Inferior parietal cortex (tissue), 1 donor: ENCODE measurements around the gene SLC38A2.
"Not testable (repeated sequence)": the region's sequence is repeated elsewhere in the genome, so short reads cannot be mapped to it uniquely, and the experiment has no call there.

ENCODE experiments used
- DNase-seq: peaks from one replicate; pipeline ENCODE4 v3.0.0-alpha.2; 2016; ENCODE audit errors: extremely low spot score

The SLC38A2 gene

GRCh38 chr12:46360908-46361666, 11.5 kb downstream of the SLC38A2 start:
- no peak for DNase-seq

GRCh38 chr12:46360370-46360769, 12.2 kb downstream of the SLC38A2 start:
- DNase-seq = no peak

- no peak for DNase-seq
Observed at GRCh38 chr12:46359667-46360280, 12.8 kb downstream of the SLC38A2 start.

GRCh38 chr12:46358791-46359666, 13.5 kb downstream of the SLC38A2 start:
- no peak for DNase-seq

GRCh38 chr12:46358325-46358700, 14.3 kb downstream of the SLC38A2 start:
- no peak for DNase-seq

GRCh38 chr12:46357438-46358324, 14.9 kb downstream of the SLC38A2 start:
- no peak for DNase-seq

GRCh38 chr12:46356655-46357437, 15.7 kb downstream of the SLC38A2 start:
- DNase-seq = no peak

- DNase-seq = no peak
Observed at GRCh38 chr12:46354802-46355199, 17.8 kb downstream of the SLC38A2 start.

GRCh38 chr12:46354111-46354801, 18.3 kb downstream of the SLC38A2 start:
- DNase-seq = no peak

GRCh38 chr12:46351886-46352650, 20.5 kb downstream of the SLC38A2 start:
- no peak for DNase-seq

GRCh38 chr12:46351138-46351537, 21.4 kb downstream of the SLC38A2 start:
- DNase-seq = no peak

GRCh38 chr12:46349253-46349652, 23.3 kb downstream of the SLC38A2 start:
- no peak for DNase-seq

- DNase-seq = no peak
Observed at GRCh38 chr12:46343118-46343852, 29.3 kb downstream of the SLC38A2 start.

GRCh38 chr12:46342562-46343033, 30.0 kb downstream of the SLC38A2 start:
- no peak for DNase-seq

GRCh38 chr12:46339051-46339450, 33.5 kb downstream of the SLC38A2 start:
- DNase-seq = no peak

GRCh38 chr12:46332260-46332659, 40.3 kb downstream of the SLC38A2 start:
- DNase-seq = no peak

GRCh38 chr12:46325075-46325474, 47.5 kb downstream of the SLC38A2 start:
- not testable (repeated sequence) for DNase-seq

- no peak for DNase-seq
Observed at GRCh38 chr12:46320731-46321130, 51.8 kb downstream of the SLC38A2 start.
